SK-N-DZ (cell line): ENCODE results near the gene ATP5F1E.
"Not testable (repeated sequence)": the region's sequence is repeated elsewhere in the genome, so short reads cannot be mapped to it uniquely, and the experiment has no call there.

Experiments used
- DNase-seq: peaks from one replicate; pipeline ENCODE4 v3.0.0-alpha.2; 2015; ENCODE audit warnings: low spot score

Gene ATP5F1E

GRCh38 chr20:58990651-58991445, 41.3 kb downstream of the ATP5F1E start:
- DNase-seq: no peak

- no peak for DNase-seq
Observed at GRCh38 chr20:58989196-58989595, 42.9 kb downstream of the ATP5F1E start.

- no peak for DNase-seq
Observed at GRCh38 chr20:58988565-58988882, 43.6 kb downstream of the ATP5F1E start.

GRCh38 chr20:58987790-58988564, 44.2 kb downstream of the ATP5F1E start:
- no peak for DNase-seq

GRCh38 chr20:58986968-58987517, 45.1 kb downstream of the ATP5F1E start:
- DNase-seq: peak; percentile 83

GRCh38 chr20:58986286-58986967, 45.7 kb downstream of the ATP5F1E start:
- DNase-seq: peak; percentile 50

- DNase-seq: no peak
Observed at GRCh38 chr20:58985656-58986055, 46.5 kb downstream of the ATP5F1E start.

GRCh38 chr20:58984691-58985090, 47.4 kb downstream of the ATP5F1E start:
- DNase-seq: no peak

GRCh38 chr20:58983115-58983468, 49.0 kb downstream of the ATP5F1E start:
- DNase-seq: not testable (repeated sequence)

- DNase-seq: no peak
Observed at GRCh38 chr20:58982406-58983114, 49.6 kb downstream of the ATP5F1E start.

- DNase-seq: peak; percentile 51
Observed at GRCh38 chr20:58981628-58982364, 50.3 kb downstream of the ATP5F1E start.

- DNase-seq: peak; percentile 91
Observed at GRCh38 chr20:58980711-58981627, 51.2 kb downstream of the ATP5F1E start, which contains the start of gene NELFCD. Gene NELFCD, plus strand, starts transcription at chr20:58981256. Its CDS starts 54 bp downstream, at chr20:58981310.

GRCh38 chr20:58978351-58979190, 53.6 kb downstream of the ATP5F1E start:
- DNase-seq: no peak

- no peak for DNase-seq
Observed at GRCh38 chr20:58976061-58976730, 55.9 kb downstream of the ATP5F1E start.
